ENCODE data around the gene ZNF280D. TPM values are rescaled to one million over a fixed set of nuclear protein-coding genes. Genes with fewer than 3 reads are reported as not detected.
"Not testable (repeated sequence)": the region's sequence is repeated elsewhere in the genome, so short reads cannot be mapped to it uniquely, and the experiment has no call there.

ZNF280D gene
- total RNA-seq, 1 experiment from 2014 or later, result 21.5 TPM

DNA sequence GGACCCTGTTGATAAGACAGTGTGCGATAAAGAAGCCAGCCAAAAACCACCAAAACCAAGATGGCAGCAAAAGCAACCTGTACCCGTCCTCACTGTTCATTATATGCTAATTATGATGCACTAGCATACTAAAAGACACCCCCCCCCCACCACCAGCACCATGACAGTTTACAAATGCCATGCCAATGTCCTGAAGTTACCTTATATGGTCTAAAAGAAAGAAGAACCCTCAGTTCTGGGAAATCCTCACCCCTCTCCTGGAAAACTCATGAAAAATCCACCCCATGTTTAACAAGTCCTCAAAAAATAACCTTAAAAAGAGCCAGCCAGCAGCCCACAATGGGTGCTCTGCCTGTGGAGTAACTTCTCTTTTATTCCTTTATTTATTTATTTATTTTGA lies 48.4 kb upstream of the ZNF280D start:
- POLR2A ChIA-PET, result no interaction called here
- H3K27ac ChIP-seq (ENCODE audit: low read length), result no peak overlapping the region
- intact Hi-C loops (cut with micrococcal nuclease; ENCODE audit: unreplicated experiment), result no loop called here

DNA sequence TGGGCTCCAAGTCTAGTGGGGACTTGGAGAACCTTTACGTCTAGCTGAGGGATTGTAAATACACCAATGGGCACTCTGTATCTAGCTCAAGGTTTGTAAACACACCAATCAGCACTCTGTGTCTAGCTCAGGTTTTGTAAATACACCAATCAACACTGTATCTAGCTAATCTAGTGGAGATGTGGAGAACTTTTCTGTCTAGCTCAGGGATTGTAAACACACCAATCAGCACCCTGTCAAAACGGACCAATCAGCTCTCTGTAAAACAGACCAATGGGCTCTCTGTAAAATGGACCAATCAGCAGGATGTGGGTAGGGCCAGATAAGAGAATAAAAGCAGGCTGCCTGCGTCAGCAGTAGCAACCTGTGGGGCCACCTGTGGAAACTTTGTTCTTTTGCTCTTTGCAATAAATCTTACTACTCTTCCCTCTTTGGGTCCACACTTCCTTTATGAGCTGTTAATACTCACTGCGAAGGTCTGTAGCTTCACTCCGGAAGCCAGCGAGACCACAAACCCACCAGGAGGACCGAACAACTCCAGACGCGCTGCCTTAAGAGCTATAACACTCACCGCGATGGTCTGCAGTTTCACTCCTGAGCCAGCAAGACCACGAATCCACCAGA lies 46.9 kb upstream of the ZNF280D start:
- in situ Hi-C loops (cut with HindIII; ENCODE audit: low pct_unique_long_range_greater_than_20kb, low sequenced_read_pairs); DNase-seq (ENCODE audit: low read depth, low spot score): not testable (repeated sequence)

More for the DNA sequence above, 48.4 kb upstream of the ZNF280D start:
- no peak for ATAC-seq
- Histone ChIP-seq H3K4me3 (ENCODE audit: low read depth in 2 of 2, low read length in 2 of 2) (no peak overlapping the region), H3K27me3 (ENCODE audit: control insufficient read depth, insufficient read depth, low read length) (no peaks in the 10 kb centered on the region), H3K4me1 (ENCODE audit: control insufficient read depth, insufficient read depth, low read length) (no peaks in the 10 kb centered on the region), H3K36me3 (ENCODE audit: control insufficient read depth, insufficient read depth, low read length) (no peaks in the 10 kb centered on the region), H3K9me3 (ENCODE audit: control insufficient read depth, insufficient read depth, low read depth, low read length) (no peaks in the 10 kb centered on the region)
- BruUV-seq (replicated peaks), result no TSS peak
- in situ Hi-C loops (cut with HindIII; ENCODE audit: low pct_unique_long_range_greater_than_20kb, low sequenced_read_pairs), result no loop called here
- no peak for TF ChIP-seq POLR2AphosphoS5 (IDR thresholded peaks at IDR 0.05; ENCODE audit: low read depth, low read length)
- TF ChIP-seq CTCF (IDR thresholded peaks at IDR 0.05), result no peak
- no peak for TF ChIP-seq TCF7L2 (IDR thresholded peaks at IDR 0.05; ENCODE audit: low read depth, low read length)
- TF ChIP-seq, protein P1, sequence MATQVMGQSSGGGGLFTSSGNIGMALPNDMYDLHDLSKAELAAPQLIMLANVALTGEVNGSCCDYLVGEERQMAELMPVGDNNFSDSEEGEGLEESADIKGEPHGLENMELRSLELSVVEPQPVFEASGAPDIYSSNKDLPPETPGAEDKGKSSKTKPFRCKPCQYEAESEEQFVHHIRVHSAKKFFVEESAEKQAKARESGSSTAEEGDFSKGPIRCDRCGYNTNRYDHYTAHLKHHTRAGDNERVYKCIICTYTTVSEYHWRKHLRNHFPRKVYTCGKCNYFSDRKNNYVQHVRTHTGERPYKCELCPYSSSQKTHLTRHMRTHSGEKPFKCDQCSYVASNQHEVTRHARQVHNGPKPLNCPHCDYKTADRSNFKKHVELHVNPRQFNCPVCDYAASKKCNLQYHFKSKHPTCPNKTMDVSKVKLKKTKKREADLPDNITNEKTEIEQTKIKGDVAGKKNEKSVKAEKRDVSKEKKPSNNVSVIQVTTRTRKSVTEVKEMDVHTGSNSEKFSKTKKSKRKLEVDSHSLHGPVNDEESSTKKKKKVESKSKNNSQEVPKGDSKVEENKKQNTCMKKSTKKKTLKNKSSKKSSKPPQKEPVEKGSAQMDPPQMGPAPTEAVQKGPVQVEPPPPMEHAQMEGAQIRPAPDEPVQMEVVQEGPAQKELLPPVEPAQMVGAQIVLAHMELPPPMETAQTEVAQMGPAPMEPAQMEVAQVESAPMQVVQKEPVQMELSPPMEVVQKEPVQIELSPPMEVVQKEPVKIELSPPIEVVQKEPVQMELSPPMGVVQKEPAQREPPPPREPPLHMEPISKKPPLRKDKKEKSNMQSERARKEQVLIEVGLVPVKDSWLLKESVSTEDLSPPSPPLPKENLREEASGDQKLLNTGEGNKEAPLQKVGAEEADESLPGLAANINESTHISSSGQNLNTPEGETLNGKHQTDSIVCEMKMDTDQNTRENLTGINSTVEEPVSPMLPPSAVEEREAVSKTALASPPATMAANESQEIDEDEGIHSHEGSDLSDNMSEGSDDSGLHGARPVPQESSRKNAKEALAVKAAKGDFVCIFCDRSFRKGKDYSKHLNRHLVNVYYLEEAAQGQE (IDR thresholded peaks at IDR 0.05; ENCODE audit: insufficient read depth in 1 of 2, low read depth in 2 of 2, low read length in 1 of 2), result no peak
- CTCF ChIA-PET, result no interaction called here
- no peak for DNase-seq (ENCODE audit: low read depth, low spot score)

GRCh38 chr15:56779449-56779848 lies 46.1 kb upstream of the ZNF280D start:
- H3K36me3 ChIP-seq (ENCODE audit: control insufficient read depth, insufficient read depth, low read length); BruUV-seq (replicated peaks); intact Hi-C loops (cut with micrococcal nuclease; ENCODE audit: unreplicated experiment): not testable (repeated sequence)

More for the DNA sequence above, 46.9 kb upstream of the ZNF280D start:
- H3K4me1 ChIP-seq (ENCODE audit: control insufficient read depth, insufficient read depth, low read length); POLR2A ChIA-PET; intact Hi-C loops (cut with micrococcal nuclease; ENCODE audit: unreplicated experiment); H3K27ac ChIP-seq (ENCODE audit: low read length); H3K36me3 ChIP-seq (ENCODE audit: control insufficient read depth, insufficient read depth, low read length); H3K4me3 ChIP-seq (ENCODE audit: low read depth in 2 of 2, low read length in 2 of 2); CTCF ChIA-PET; BruUV-seq (replicated peaks); ATAC-seq; H3K27me3 ChIP-seq (ENCODE audit: control insufficient read depth, insufficient read depth, low read length); H3K9me3 ChIP-seq (ENCODE audit: control insufficient read depth, insufficient read depth, low read depth, low read length): not testable (repeated sequence)

More at GRCh38 chr15:56779449-56779848, 46.1 kb upstream of the ZNF280D start:
- H3K27me3 ChIP-seq (ENCODE audit: control insufficient read depth, insufficient read depth, low read length); H3K4me1 ChIP-seq (ENCODE audit: control insufficient read depth, insufficient read depth, low read length); CTCF ChIA-PET; H3K27ac ChIP-seq (ENCODE audit: low read length); H3K9me3 ChIP-seq (ENCODE audit: control insufficient read depth, insufficient read depth, low read depth, low read length); in situ Hi-C loops (cut with HindIII; ENCODE audit: low pct_unique_long_range_greater_than_20kb, low sequenced_read_pairs); ATAC-seq; POLR2A ChIA-PET; H3K4me3 ChIP-seq (ENCODE audit: low read depth in 2 of 2, low read length in 2 of 2); DNase-seq (ENCODE audit: low read depth, low spot score): not testable (repeated sequence)

All from Panc1 (cell line).